A673 (cell line): ENCODE measurements around the gene LIMS1. TPM values are rescaled to one million over a fixed set of nuclear protein-coding genes. Genes with fewer than 3 reads are reported as not detected.

ENCODE experiments used
- BruUV-seq: library from RNA; stranded (reverse); fragments of 400-500 nt; replicated peaks from 2 replicates; lab custom pipeline; 2021; lab: Mats Ljungman, UMichigan
- CTCF ChIA-PET: fragments of 300-600 bp; sonication (Branson Sonifier 250); formaldehyde crosslinking; loops from one replicate; lab custom pipeline; 2022; ENCODE audit warnings: antibody characterized with exemption; lab: Charles Lee
- POLR2A ChIA-PET: fragments of 300-600 bp; sonication (Branson Sonifier 250); formaldehyde crosslinking; loops from one replicate; lab custom pipeline; 2022; ENCODE audit warnings: antibody characterized with exemption; ENCODE audit not compliant: low non-redundant PET; lab: Charles Lee
- DNase-seq: peaks from one replicate; pipeline ENCODE4 v3.0.0-alpha.2; 2015; ENCODE audit warnings: low spot score
- H3K27ac ChIP-seq: fragments of 200-600 bp; sonication (generic); 2 replicates; pipeline ENCODE4 v1.5.1; 2016; ENCODE audit warnings: mixed run types, low read depth, mild to moderate bottlenecking, mixed read lengths, antibody characterized with exemption, low read length; ENCODE audit not compliant: poor library complexity, severe bottlenecking
- H3K27me3 ChIP-seq: fragments of 200-600 bp; sonication (generic); replicated peaks from 2 replicates; pipeline ENCODE4 v1.6.1; 2017; ENCODE audit warnings: mixed run types, low read depth, mild to moderate bottlenecking, mixed read lengths, antibody characterized with exemption, low read length; ENCODE audit not compliant: insufficient read depth, poor library complexity
- H3K36me3 ChIP-seq: fragments of 200-600 bp; sonication (generic); 2 replicates; pipeline ENCODE4 v1.6.1; 2016; ENCODE audit warnings: mixed run types, mild to moderate bottlenecking, mixed read lengths, antibody characterized with exemption, low read length; ENCODE audit not compliant: insufficient read depth, poor library complexity, severe bottlenecking
- H3K4me1 ChIP-seq: fragments of 200-600 bp; sonication (generic); 2 replicates; pipeline ENCODE4 v1.6.1; 2017; ENCODE audit warnings: mixed run types, mild to moderate bottlenecking, mixed read lengths, antibody characterized with exemption, low read length; ENCODE audit not compliant: insufficient read depth, poor library complexity, severe bottlenecking
- H3K4me3 ChIP-seq: fragments of 200-600 bp; sonication (generic); 2 replicates; pipeline ENCODE4 v1.5.1; 2016; ENCODE audit warnings: low read depth, mixed run types, mild to moderate bottlenecking, mixed read lengths, low read length; ENCODE audit not compliant: poor library complexity, severe bottlenecking
- H3K9me3 ChIP-seq: fragments of 200-600 bp; sonication (generic); 2 replicates; pipeline ENCODE4 v1.6.1; 2016; ENCODE audit warnings: mixed run types, low read depth, mild to moderate bottlenecking, mixed read lengths, antibody characterized with exemption, low read length; ENCODE audit not compliant: poor library complexity, severe bottlenecking
- CTCF ChIP-seq: fragments of 300-800, 200-600 bp; sonication (generic); conservative IDR thresholded peaks from 2 replicates; pipeline ENCODE4 v1.5.1; 2017; ENCODE audit warnings: low read depth, mild to moderate bottlenecking, antibody characterized with exemption, low read length, moderate library complexity, mixed read lengths
- EZH2 ChIP-seq: fragments of 200-600 bp; sonication (generic); IDR thresholded peaks from 2 replicates; pipeline ENCODE4 v1.6.1; 2017; ENCODE audit warnings: borderline replicate concordance, low read depth, mild to moderate bottlenecking, mixed read lengths, antibody characterized with exemption, low read length; ENCODE audit not compliant: poor library complexity, severe bottlenecking
- intact Hi-C: fragments of 100-400 bp; cut with micrococcal nuclease; formaldehyde crosslinking; loops from one replicate; pipeline ENCODE4 v1.10.0; 2022; ENCODE audit not compliant: unreplicated experiment
- total RNA-seq: library from RNA; stranded (reverse); gene quantifications from 2 replicates; pipeline ENCODE4 v1.2.3, GENCODE V29; 2021

The LIMS1 gene
- total RNA-seq, 1 experiment from 2014 or later = 43.9 TPM

- no peak for TF ChIP-seq EZH2
- intact Hi-C loops = no loop called here
- H3K27me3 ChIP-seq = no peaks in the 10 kb centered on the region
- peak; percentile 77 for DNase-seq
- H3K27ac ChIP-seq = no peak overlapping the region
- CTCF ChIA-PET = no interaction called here
- peaks cover 59% of the 10 kb centered on the region for H3K4me1 ChIP-seq
- no peaks in the 10 kb centered on the region for H3K36me3 ChIP-seq
- H3K9me3 ChIP-seq = no peaks in the 10 kb centered on the region
- no peak overlapping the region for H3K4me3 ChIP-seq
- POLR2A ChIA-PET = no interaction called here
- BruUV-seq = no TSS peak
Observed at GRCh38 chr2:108616751-108617161, 82.5 kb downstream of the LIMS1 start.

GRCh38 chr2:108617617-108618016 lies 83.3 kb downstream of the LIMS1 start:
- no peaks in the 10 kb centered on the region for H3K9me3 ChIP-seq
- no peak overlapping the region for H3K27ac ChIP-seq
- no peaks in the 10 kb centered on the region for H3K27me3 ChIP-seq
- peaks cover 65% of the 10 kb centered on the region for H3K4me1 ChIP-seq
- CTCF ChIA-PET = no interaction called here
- intact Hi-C loops = no loop called here
- no peaks in the 10 kb centered on the region for H3K36me3 ChIP-seq
- H3K4me3 ChIP-seq = no peak overlapping the region
- POLR2A ChIA-PET = no interaction called here
- no peak for DNase-seq
- no TSS peak for BruUV-seq
- no peak for TF ChIP-seq CTCF
- TF ChIP-seq EZH2 = no peak

DNA sequence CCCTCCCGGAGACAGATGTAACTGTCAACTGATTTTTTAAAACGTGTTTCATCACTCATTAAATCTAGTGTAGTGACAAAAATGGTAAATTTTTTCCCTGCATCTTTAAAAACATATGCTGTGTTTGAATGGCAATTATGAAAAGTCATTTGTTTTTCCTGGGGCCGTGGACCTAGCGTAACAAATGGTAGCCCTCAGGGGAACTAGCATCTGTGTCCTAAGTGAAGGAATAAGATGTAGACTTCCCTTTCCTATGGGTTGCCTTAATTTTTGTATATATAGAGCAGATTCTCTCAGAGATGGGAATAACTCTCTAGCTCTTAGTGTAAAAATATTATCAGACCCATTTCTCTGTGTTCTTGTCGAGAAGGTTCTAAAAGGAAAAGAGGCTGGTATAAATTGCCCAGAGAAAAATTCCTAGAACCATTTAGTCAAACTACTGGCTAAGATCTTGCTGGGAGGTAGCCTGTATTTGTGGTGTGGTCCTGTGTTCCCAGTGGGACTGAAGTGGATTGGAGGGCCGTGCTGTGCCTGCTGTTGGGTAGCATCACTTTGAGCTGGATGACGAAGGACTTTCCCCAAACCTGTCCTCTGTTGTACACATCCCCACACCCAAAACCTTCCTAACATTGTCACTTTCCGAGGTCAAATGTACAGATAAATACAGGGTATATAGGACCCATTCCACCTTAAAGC lies 85.8 kb downstream of the LIMS1 start:
- no TSS peak for BruUV-seq
- Histone ChIP-seq H3K27me3 (no peaks in the 10 kb centered on the region), H3K9me3 (no peaks in the 10 kb centered on the region), H3K4me1 (peaks cover 65% of the 10 kb centered on the region), H3K27ac (no peak overlapping the region), H3K36me3 (no peaks in the 10 kb centered on the region), H3K4me3 (no peak overlapping the region)
- ChIA-PET CTCF (interaction anchor here (0.6 to 1.8 kb wide), 2 partner anchors 16 to 17 kb away, joined by 6 to 8 read pairs; no protein-coding TSS in a partner anchor), POLR2A (interaction anchor here (0.7 kb wide), 1 partner anchor 1170 kb away, joined by 3 read pairs; no protein-coding TSS in a partner anchor)
- DNase-seq = no peak
- intact Hi-C loops = no loop called here
- TF ChIP-seq CTCF = no peak
- TF ChIP-seq EZH2 = no peak
